RWPE1 (cell line): ENCODE data around the gene OR13A1.
"Not testable (repeated sequence)": the region's sequence is repeated elsewhere in the genome, so short reads cannot be mapped to it uniquely, and the experiment has no call there.

Experiments
- CTCF ChIA-PET: fragments of 350-600 bp; sonication (Branson Sonifier 250); formaldehyde crosslinking; extraction: SDS; loops from one replicate; lab custom pipeline; 2021; lab: Yijun Ruan, JAX
- POLR2A ChIA-PET: fragments of 400-600 bp; formaldehyde crosslinking; extraction: SDS; loops from one replicate; lab custom pipeline; 2020; ENCODE audit warnings: antibody characterized with exemption; ENCODE audit not compliant: low non-redundant PET; lab: Yijun Ruan, JAX
- DNase-seq: peaks from one replicate; pipeline ENCODE4 v3.0.0; 2012; ENCODE audit warnings: low spot score
- H3K27ac ChIP-seq: fragments of 450-650 bp; 2 replicates; pipeline ENCODE4 v1.5.1; 2017
- CTCF ChIP-seq: fragments of 450-650 bp; conservative IDR thresholded peaks from 2 replicates; pipeline ENCODE4 v1.5.1; 2017; ENCODE audit warnings: low read depth, mild to moderate bottlenecking

Gene OR13A1

DNA sequence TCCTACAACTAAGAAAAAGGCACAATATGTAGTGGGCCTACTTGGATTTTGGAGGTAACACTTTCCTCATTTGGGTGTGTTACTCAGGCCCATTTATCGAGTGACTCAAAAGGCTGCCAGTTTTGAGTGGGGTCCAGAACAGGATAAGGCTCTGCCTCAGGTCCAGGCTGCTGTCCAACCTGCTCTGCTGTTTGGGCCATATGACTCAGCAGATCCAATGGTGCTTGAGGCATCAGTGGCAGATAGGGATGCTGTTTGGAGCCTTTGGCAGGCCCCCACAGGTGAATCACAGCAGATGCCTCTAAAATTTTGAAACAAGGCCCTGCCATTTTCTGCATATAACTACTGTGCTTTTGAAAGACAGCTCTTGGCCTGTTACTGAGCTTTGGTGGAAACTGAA lies 24.5 kb upstream of the OR13A1 start:
- POLR2A ChIA-PET = no interaction called here
- CTCF ChIA-PET = no interaction called here
- H3K27ac ChIP-seq = no peak overlapping the region

DNA sequence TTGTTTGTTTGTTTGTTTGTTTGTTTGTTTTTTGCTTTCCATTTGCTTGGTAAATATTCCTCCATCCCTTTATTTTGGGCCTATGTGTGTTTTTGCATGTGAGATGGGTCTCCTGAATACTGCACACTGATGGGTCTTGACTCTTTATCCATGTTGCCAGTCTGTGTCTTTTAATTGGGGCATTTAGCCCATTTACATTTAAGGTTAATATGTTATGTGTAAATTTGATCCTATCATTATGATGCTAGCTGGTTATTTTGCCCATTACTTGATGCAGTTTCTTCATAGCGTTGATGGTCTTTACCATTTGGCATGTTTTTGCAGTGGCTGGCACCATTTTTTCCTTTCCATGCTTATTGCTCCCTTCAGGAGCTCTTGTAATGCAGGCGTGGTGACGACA lies 16.4 kb upstream of the OR13A1 start:
- CTCF ChIA-PET, POLR2A ChIA-PET, H3K27ac ChIP-seq, DNase-seq: not testable (repeated sequence)

More for the DNA sequence above, 24.5 kb upstream of the OR13A1 start:
- no peak for TF ChIP-seq CTCF
- DNase-seq = no peak

DNA sequence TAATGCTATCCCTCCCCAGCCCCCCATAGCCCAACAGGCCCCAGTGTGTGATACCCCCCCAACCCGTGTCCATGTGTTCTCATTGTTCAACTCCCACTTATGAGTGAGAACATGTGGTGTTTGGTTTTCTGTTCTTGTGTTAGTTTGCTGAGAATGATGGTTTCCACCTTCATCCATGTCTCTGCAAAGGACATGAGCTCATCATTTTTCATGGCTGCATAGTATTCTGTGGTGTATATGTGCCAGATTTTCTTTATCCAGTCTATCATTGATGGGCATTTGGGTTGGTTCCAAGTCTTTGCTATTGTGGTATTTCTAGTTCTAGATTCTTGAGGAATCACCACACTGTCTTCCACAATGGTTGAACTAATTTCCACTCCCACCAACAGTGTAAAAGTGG lies 11.5 kb upstream of the OR13A1 start:
- CTCF ChIA-PET, DNase-seq, POLR2A ChIA-PET, H3K27ac ChIP-seq: not testable (repeated sequence)

GRCh38 chr10:45325116-45325515 lies 9.7 kb upstream of the OR13A1 start:
- no peak overlapping the region for H3K27ac ChIP-seq
- TF ChIP-seq CTCF = no peak
- no peak for DNase-seq
- ChIA-PET CTCF (no interaction called here), POLR2A (no interaction called here)

GRCh38 chr10:45319702-45320101 lies 4.3 kb upstream of the OR13A1 start:
- ChIA-PET CTCF (interaction anchor here (0.6 to 0.7 kb wide), 2 partner anchors 30 to 68 kb away, joined by 3 read pairs; no protein-coding TSS in a partner anchor), POLR2A (no interaction called here)
- DNase-seq = no peak
- no peak overlapping the region for H3K27ac ChIP-seq
- TF ChIP-seq CTCF = no peak

DNA sequence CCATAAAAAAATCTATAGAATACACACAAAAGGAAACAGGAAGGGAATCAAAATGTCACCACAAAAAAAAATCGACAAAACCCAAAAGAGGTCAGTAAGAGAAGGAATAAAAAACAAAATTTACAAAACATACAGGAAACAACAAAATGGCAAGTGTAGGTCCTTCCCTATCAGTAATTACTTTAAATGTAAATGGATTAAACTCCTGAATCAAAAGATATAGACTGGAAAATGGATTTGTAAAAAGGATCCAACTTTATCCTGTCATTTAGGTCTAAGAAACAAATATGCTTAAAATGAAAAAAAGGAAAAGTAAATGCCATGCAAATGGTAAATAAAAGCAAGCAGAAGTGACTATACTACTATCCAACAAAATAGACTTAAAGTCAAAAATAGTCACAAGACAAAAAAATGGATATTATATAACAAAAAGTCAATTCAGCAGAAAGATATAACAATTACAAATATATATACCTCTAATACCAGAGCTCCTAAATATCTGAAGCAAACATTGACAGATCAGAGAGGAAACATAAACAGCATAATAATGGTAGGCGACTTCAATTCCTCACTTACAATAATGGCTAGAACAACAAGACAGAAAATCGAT lies 2.0 kb downstream of the OR13A1 start:
- no peak for TF ChIP-seq CTCF
- POLR2A ChIA-PET = no interaction called here
- no peak overlapping the region for H3K27ac ChIP-seq
- DNase-seq = no peak
- CTCF ChIA-PET = no interaction called here

GRCh38 chr10:45308707-45309106 lies 6.7 kb downstream of the OR13A1 start:
- CTCF ChIA-PET = interaction anchor here (0.5 to 0.6 kb wide), 2 partner anchors 20 to 355 kb away, joined by 3 to 4 read pairs; no protein-coding TSS in a partner anchor

More at GRCh38 chr10:45308707-45309106, 6.7 kb downstream of the OR13A1 start:
- POLR2A ChIA-PET = no interaction called here
- TF ChIP-seq CTCF = no peak
- no peak overlapping the region for H3K27ac ChIP-seq
- no peak for DNase-seq
